Prostate gland (tissue), 2 donors: ENCODE data around the gene PRND. TPM values are rescaled to one million over a fixed set of nuclear protein-coding genes. Genes with fewer than 3 reads are reported as not detected.

Experiments used
- DNase-seq: peaks from one replicate; pipeline ENCODE4 v3.0.0-alpha.2; 2019; ENCODE audit warnings: low spot score
- H3K27ac ChIP-seq, 2 donors: fragments of 200-600 bp; sonication (generic); 2 replicates each; pipeline ENCODE4 v1.5.1; 2017 to 2019
- H3K27me3 ChIP-seq: fragments of 200-600 bp; sonication (generic); replicated peaks from 2 replicates; pipeline ENCODE4 v1.5.1; 2019; ENCODE audit not compliant: insufficient read depth
- H3K36me3 ChIP-seq, 2 donors: fragments of 200-600 bp; sonication (generic); 1 replicate in 1 of 2; 2 replicates in 1 of 2; pipeline versions ENCODE4 v1.5.1 to v1.8.1; 2017 to 2019
- H3K4me1 ChIP-seq: fragments of 200-600 bp; sonication (generic); replicated peaks from 2 replicates; pipeline ENCODE4 v1.5.1; 2019
- H3K4me3 ChIP-seq, 2 donors: fragments of 200-600 bp; sonication (generic); 2 replicates each; pipeline ENCODE4 v1.5.1; 2017 to 2019
- H3K9me3 ChIP-seq: fragments of 200-600 bp; sonication (generic); 2 replicates; pipeline ENCODE4 v1.5.1; 2017
- CTCF ChIP-seq, 4 experiments: fragments of 200-600 bp in 2 of 4; fragments of 450-650 bp in 2 of 4; sonication (generic) in 2 of 4; IDR thresholded peaks; 1 replicate in 3 of 4; 2 replicates in 1 of 4; pipeline ENCODE4 v1.5.1; 2016 to 2019; ENCODE audit warnings: antibody characterized with exemption in 4 of 4, mild to moderate bottlenecking in 2 of 4, moderate library complexity in 2 of 4
- POLR2A ChIP-seq: fragments of 450-650 bp; IDR thresholded peaks from one replicate; pipeline ENCODE4 v1.6.1; 2016; ENCODE audit warnings: antibody characterized with exemption, mild to moderate bottlenecking
- POLR2AphosphoS5 ChIP-seq: sonication (generic); formaldehyde crosslinking; IDR thresholded peaks from one replicate; pipeline ENCODE4 v1.6.1; 2017; ENCODE audit warnings: antibody characterized with exemption
- WGBS: methylation state at CpG from one replicate; pipeline ENCODE4 v1.1.5; 2018; 5-methylcytosine and 5-hydroxymethylcytosine counted together
- intact Hi-C: fragments of 100-400 bp; cut with DNase I; formaldehyde crosslinking; loops from one replicate; pipeline ENCODE4 v1.14.2; 2022
- total RNA-seq, 2 donors: library from RNA; depleted of rRNA; stranded (reverse); fragments of >200 nt; gene quantifications; one replicate each; pipeline ENCODE4 v1.1.0, GENCODE V29; 2016

The PRND gene
- total RNA-seq, 2 donors from 2014 or later = 589 TPM; not detected in 1

- intact Hi-C loops = loop anchor here (2.0 kb wide), 1 partner anchor 71 kb away; no protein-coding TSS in a partner anchor
- H3K4me1 ChIP-seq = peaks cover 7% of the 10 kb centered on the region
- no peaks in the 10 kb centered on the region for H3K9me3 ChIP-seq
- peak overlapping the region; percentile 93 to 95 for H3K4me3 ChIP-seq
- peak overlapping the region; percentile 96 to 97 for H3K27ac ChIP-seq
- H3K27me3 ChIP-seq = no peaks in the 10 kb centered on the region
- TF ChIP-seq POLR2AphosphoS5 (no peak), CTCF (IDR thresholded peaks at IDR 0.05) (no peak), POLR2A (no peak)
- H3K36me3 ChIP-seq = no peaks in the 10 kb centered on the region
- 2% methylated on average over 8 of the region's 8 CpGs for WGBS
- no peak for DNase-seq
Observed at GRCh38 chr20:4685923-4686221, 35.8 kb upstream of the PRND start.

GRCh38 chr20:4688305-4688704 is 33.4 kb upstream of the PRND start:
- intact Hi-C loops = no loop called here
- no peaks in the 10 kb centered on the region for H3K9me3 ChIP-seq
- no peak overlapping the region for H3K4me3 ChIP-seq
- 69% methylated on average over 2 of the region's 2 CpGs for WGBS
- TF ChIP-seq POLR2A (no peak), POLR2AphosphoS5 (no peak), CTCF (IDR thresholded peaks at IDR 0.05) (no peak)
- DNase-seq = no peak
- H3K27me3 ChIP-seq = no peaks in the 10 kb centered on the region
- peak overlapping the region in 1 of 2 donors; percentile 97 for H3K27ac ChIP-seq
- peaks cover 7% of the 10 kb centered on the region for H3K4me1 ChIP-seq
- H3K36me3 ChIP-seq = no peaks in the 10 kb centered on the region

DNA sequence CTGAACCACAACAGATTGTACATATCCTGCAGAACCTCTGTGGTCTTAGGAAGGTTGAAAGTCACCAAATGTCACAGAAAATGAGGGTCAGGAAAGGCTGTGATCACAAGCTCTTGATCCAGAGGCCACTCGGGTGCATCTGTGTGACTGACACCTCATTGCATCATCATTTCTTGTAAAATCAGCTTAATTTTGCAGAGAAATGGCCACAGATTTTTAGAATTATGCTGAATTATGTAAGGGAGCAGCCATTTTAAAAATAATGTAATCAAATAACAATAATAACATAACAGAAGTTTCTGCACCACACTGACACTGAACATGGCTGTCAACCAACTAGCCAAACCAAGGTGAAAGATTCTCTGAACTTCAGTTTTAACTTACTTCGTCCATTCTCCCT is 32.5 kb upstream of the PRND start:
- H3K4me3 ChIP-seq = no peak overlapping the region
- no peaks in the 10 kb centered on the region for H3K36me3 ChIP-seq
- no peak overlapping the region for H3K27ac ChIP-seq
- intact Hi-C loops = no loop called here
- DNase-seq = no peak
- WGBS = 44% methylated on average over 2 of the region's 2 CpGs
- TF ChIP-seq POLR2AphosphoS5 = no peak
- no peak for TF ChIP-seq POLR2A
- TF ChIP-seq CTCF (IDR thresholded peaks at IDR 0.05) = no peak
- no peaks in the 10 kb centered on the region for H3K9me3 ChIP-seq
- no peaks in the 10 kb centered on the region for H3K27me3 ChIP-seq
- peaks cover 7% of the 10 kb centered on the region for H3K4me1 ChIP-seq

DNA sequence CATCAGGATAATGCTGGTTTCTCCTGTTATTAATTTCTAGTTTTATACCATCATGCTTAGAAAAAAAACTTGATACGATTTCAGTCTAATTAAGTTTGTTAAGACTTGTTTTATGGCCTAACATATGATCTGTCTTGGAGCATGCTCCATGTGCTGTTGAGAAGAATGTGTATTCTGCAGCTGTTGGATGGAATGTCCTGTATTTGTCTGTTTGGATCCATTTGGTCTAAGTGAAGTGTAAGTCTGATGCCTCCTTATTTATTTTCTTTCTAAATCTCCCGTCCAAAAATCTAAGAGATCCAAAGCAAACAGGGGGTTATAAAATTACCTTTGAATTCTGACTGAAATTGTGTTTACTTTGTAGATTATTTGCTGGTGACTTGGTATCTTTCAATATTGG is 30.0 kb upstream of the PRND start:
- WGBS = 12% methylated on average over 2 of the region's 2 CpGs
- Histone ChIP-seq H3K27ac (no peak overlapping the region), H3K9me3 (no peaks in the 10 kb centered on the region), H3K27me3 (no peaks in the 10 kb centered on the region), H3K4me3 (no peak overlapping the region), H3K36me3 (no peaks in the 10 kb centered on the region), H3K4me1 (peaks cover 7% of the 10 kb centered on the region)
- intact Hi-C loops = no loop called here
- TF ChIP-seq POLR2AphosphoS5 = no peak
- no peak for TF ChIP-seq POLR2A
- TF ChIP-seq CTCF (IDR thresholded peaks at IDR 0.05) = no peak
- DNase-seq = no peak

DNA sequence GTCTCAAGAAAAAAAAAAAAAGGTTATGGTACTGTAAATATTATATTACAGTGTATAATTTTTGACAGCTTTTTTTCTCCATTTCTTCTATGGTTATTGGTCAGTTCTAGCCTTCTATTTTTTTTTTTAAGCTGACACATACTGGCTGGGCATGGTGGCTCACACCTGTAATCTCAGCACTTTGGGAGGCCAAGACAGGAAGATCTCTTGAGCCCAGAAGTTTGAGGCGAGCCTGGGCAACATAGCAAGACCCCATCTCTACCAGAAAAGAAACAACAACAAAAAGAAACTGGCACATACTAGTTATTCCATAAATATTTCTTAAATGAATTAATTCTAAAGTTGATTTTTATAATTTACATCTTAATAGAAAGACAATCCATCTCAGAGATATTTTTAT is 27.6 kb upstream of the PRND start:
- Histone ChIP-seq H3K27me3 (no peaks in the 10 kb centered on the region), H3K4me3 (no peak overlapping the region), H3K27ac (no peak overlapping the region), H3K36me3 (peaks cover 0 to 1% of the 10 kb centered on the region in 2 donors), H3K9me3 (no peaks in the 10 kb centered on the region), H3K4me1 (no peaks in the 10 kb centered on the region)
- intact Hi-C loops = no loop called here
- no peak for TF ChIP-seq CTCF (IDR thresholded peaks at IDR 0.05)
- no peak for TF ChIP-seq POLR2AphosphoS5
- no peak for TF ChIP-seq POLR2A
- 97% methylated on average over 1 of the region's 1 CpG for WGBS
- DNase-seq = no peak
